Body of pancreas (tissue), 4 donors: ENCODE results near the gene SVEP1. TPM values are rescaled to one million over a fixed set of nuclear protein-coding genes. Genes with fewer than 3 reads are reported as not detected.
"Not testable (repeated sequence)": the region's sequence is repeated elsewhere in the genome, so short reads cannot be mapped to it uniquely, and the experiment has no call there.

Experiments used
- ATAC-seq: fragments of 150-250 bp; one replicate; pipeline ENCODE4 v1.9.1; 2016
- DNase-seq, 4 donors: peaks; one replicate each; pipeline ENCODE4 v3.0.0-alpha.2; 2019
- H3K27ac ChIP-seq, 4 donors: fragments of 200-600 bp; sonication (generic); 1 replicate in 3 of 4; 2 replicates in 1 of 4; pipeline versions ENCODE4 v1.5.1 to v1.6.1; 2016 to 2019; ENCODE audit warnings: mild to moderate bottlenecking in 1 of 4, mixed read lengths in 1 of 4, moderate library complexity in 1 of 4
- H3K27me3 ChIP-seq, 2 donors: fragments of 200-600 bp; sonication (generic); one replicate each; pipeline ENCODE4 v1.6.0; 2016; ENCODE audit warnings: mild to moderate bottlenecking in 1 of 2
- H3K36me3 ChIP-seq, 2 donors: fragments of 200-600 bp; sonication (generic); replicated peaks in 1 of 2; 2 replicates each; pipeline ENCODE4 v1.5.1; 2016; ENCODE audit warnings: low read depth in 2 of 2; ENCODE audit not compliant: insufficient read depth in 1 of 2
- H3K4me1 ChIP-seq: fragments of 200-600 bp; sonication (generic); one replicate; pipeline ENCODE4 v1.6.0; 2016
- H3K4me3 ChIP-seq, 2 donors: fragments of 200-600 bp; sonication (generic); 1 replicate in 1 of 2; 2 replicates in 1 of 2; pipeline ENCODE4 v1.5.1; 2016 to 2019
- H3K9me3 ChIP-seq, 3 donors: fragments of 200-600 bp; sonication (generic); 1 replicate in 2 of 3; 2 replicates in 1 of 3; pipeline ENCODE4 v1.5.1; 2016
- CTCF ChIP-seq, 7 experiments: fragments of 450-650 bp in 4 of 7; fragments of 200-600 bp in 3 of 7; sonication (generic) in 3 of 7; IDR thresholded peaks; one replicate each; pipeline ENCODE4 v1.5.1; 2016 to 2019; ENCODE audit warnings: antibody characterized with exemption in 7 of 7
- POLR2A ChIP-seq, 3 donors: fragments of 450-650 bp; IDR thresholded peaks; one replicate each; pipeline ENCODE4 v1.6.1; 2016; ENCODE audit warnings: antibody characterized with exemption in 3 of 3, mild to moderate bottlenecking in 2 of 3
- WGBS, 2 donors: methylation state at CpG; one replicate each; pipeline ENCODE4 v1.1.5; 2017; 5-methylcytosine and 5-hydroxymethylcytosine counted together
- intact Hi-C: fragments of 100-400 bp; cut with DNase I; formaldehyde crosslinking; loops from one replicate; pipeline ENCODE4 v1.15.1; 2023
- total RNA-seq, 2 donors: library from RNA; depleted of rRNA; stranded (reverse); fragments of >200 nt; gene quantifications; one replicate each; pipeline ENCODE4 v1.1.0, GENCODE V29; 2016

Gene SVEP1
- total RNA-seq, 2 donors from 2014 or later: 23.7 to 34.0 TPM

- Histone ChIP-seq H3K4me3 (no peak overlapping the region), H3K9me3 (no peaks in the 10 kb centered on the region), H3K4me1 (no peaks in the 10 kb centered on the region), H3K36me3 (no peaks in the 10 kb centered on the region), H3K27me3 (no peaks in the 10 kb centered on the region), H3K27ac (no peak overlapping the region)
- TF ChIP-seq POLR2A (IDR thresholded peaks at IDR 0.05) (no peak), CTCF (IDR thresholded peaks at IDR 0.05) (no peak)
- no peak for ATAC-seq
- intact Hi-C loops: no loop called here
- DNase-seq: no peak
- 76 to 85% methylated on average over 5 of the region's 5 CpGs for WGBS, 2 donors
Measured at GRCh38 chr9:110410961-110411360, 168.6 kb downstream of the SVEP1 start.

DNA sequence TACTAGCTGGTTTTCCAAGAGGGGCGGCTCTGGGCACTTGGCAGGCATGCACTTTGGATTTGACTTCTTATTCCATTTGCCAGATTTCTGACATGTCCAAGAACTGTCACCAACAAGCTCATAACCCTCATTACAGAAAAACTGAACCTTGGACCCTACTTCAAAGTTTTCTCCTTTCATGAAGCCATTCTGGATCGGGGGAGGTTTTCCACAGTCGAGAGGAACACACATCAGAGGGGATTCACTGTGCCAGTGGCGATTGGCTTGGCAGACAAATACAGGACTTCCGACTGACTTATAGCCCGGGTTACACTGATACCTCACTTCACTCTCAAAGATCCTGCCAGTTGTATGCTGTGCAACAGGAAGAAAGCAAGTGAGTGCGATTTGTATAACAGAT is 170.9 kb downstream of the SVEP1 start:
- 60 to 70% methylated on average over 7 of the region's 7 CpGs for WGBS, 2 donors
- DNase-seq (no peak), ATAC-seq (no peak)
- Histone ChIP-seq H3K27me3 (no peaks in the 10 kb centered on the region), H3K27ac (no peak overlapping the region), H3K36me3 (no peaks in the 10 kb centered on the region), H3K9me3 (no peaks in the 10 kb centered on the region), H3K4me1 (no peaks in the 10 kb centered on the region), H3K4me3 (no peak overlapping the region)
- intact Hi-C loops: no loop called here
- no peak for TF ChIP-seq CTCF (IDR thresholded peaks at IDR 0.05)
- TF ChIP-seq POLR2A (IDR thresholded peaks at IDR 0.05): no peak

DNA sequence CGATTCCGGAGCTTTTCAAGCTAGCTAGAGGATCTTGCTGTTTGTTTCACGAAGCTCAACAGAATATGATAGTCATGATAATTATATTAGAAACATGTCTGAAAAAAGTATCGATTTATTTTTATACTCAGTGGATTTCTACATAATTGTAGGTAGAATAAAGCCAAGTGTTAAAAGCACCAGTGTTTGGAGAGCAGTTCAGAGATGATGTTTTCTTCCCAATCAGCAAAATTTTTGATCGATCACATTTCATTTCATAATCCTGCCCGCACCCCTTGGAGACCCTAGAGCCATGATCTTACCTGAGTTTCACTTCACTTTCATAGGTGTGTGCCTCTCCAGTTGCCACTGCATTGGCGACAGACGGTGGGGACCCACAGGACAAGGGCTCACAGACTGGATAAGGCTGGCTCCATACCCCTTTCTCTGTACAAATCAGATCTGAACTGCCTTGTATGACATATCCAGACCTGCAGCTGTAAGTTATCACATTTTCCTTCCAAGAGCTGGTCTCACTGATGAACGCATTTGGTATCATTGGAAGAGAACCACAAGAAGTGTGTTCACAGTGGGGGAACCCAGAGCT is 173.6 kb downstream of the SVEP1 start:
- Histone ChIP-seq H3K27ac (no peak overlapping the region), H3K36me3 (no peaks in the 10 kb centered on the region), H3K4me3 (no peak overlapping the region), H3K27me3 (no peaks in the 10 kb centered on the region), H3K9me3 (no peaks in the 10 kb centered on the region), H3K4me1 (no peaks in the 10 kb centered on the region)
- no peak for TF ChIP-seq CTCF (IDR thresholded peaks at IDR 0.05)
- no peak for TF ChIP-seq POLR2A (IDR thresholded peaks at IDR 0.05)
- WGBS, 2 donors: 65 to 79% methylated on average over 9 of the region's 9 CpGs
- DNase-seq: no peak
- intact Hi-C loops: no loop called here
- no peak for ATAC-seq

GRCh38 chr9:110404473-110404872 is 175.1 kb downstream of the SVEP1 start:
- Histone ChIP-seq H3K9me3 (no peaks in the 10 kb centered on the region), H3K4me1 (no peaks in the 10 kb centered on the region), H3K27ac (no peak overlapping the region), H3K4me3 (no peak overlapping the region), H3K27me3 (no peaks in the 10 kb centered on the region), H3K36me3 (no peaks in the 10 kb centered on the region)
- ATAC-seq: no peak
- intact Hi-C loops: no loop called here
- no peak for TF ChIP-seq POLR2A (IDR thresholded peaks at IDR 0.05)
- no peak for TF ChIP-seq CTCF (IDR thresholded peaks at IDR 0.05)
- WGBS, 2 donors: 74 to 75% methylated on average over 4 of the region's 4 CpGs
- no peak for DNase-seq

- intact Hi-C loops: no loop called here
- 80 to 81% methylated on average over 4 of the region's 4 CpGs for WGBS, 2 donors
- DNase-seq: no peak
Measured at GRCh38 chr9:110399983-110400382, 179.6 kb downstream of the SVEP1 start.

DNA sequence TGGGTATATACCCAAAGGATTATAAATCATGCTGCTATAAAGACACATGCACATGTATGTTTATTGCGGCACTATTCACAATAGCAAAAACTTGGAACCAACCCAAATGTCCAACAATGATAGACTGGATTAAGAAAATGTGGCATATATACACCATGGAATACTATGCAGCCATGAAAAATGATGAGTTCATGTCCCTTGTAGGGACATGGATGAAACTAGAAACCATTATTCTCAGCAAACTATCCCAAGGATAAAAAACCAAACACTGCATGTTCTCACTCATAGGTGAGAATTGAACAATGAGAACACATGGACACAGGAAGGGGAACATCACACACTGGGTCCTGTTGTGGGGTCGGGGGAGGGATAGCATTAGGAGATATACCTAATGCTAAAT is 180.5 kb downstream of the SVEP1 start:
- H3K9me3 ChIP-seq, H3K27ac ChIP-seq, H3K4me1 ChIP-seq, DNase-seq, H3K36me3 ChIP-seq, intact Hi-C loops, ATAC-seq, H3K4me3 ChIP-seq, H3K27me3 ChIP-seq: not testable (repeated sequence)
- WGBS, 2 donors: 50 to 63% methylated on average over 2 of the region's 2 CpGs

More at GRCh38 chr9:110399983-110400382, 179.6 kb downstream of the SVEP1 start:
- H3K27me3 ChIP-seq: no peaks in the 10 kb centered on the region
- no peaks in the 10 kb centered on the region for H3K4me1 ChIP-seq
- ATAC-seq: no peak
- no peak overlapping the region for H3K4me3 ChIP-seq
- TF ChIP-seq CTCF (IDR thresholded peaks at IDR 0.05): no peak
- TF ChIP-seq POLR2A (IDR thresholded peaks at IDR 0.05): no peak
- no peaks in the 10 kb centered on the region for H3K9me3 ChIP-seq
- H3K27ac ChIP-seq: no peak overlapping the region
- H3K36me3 ChIP-seq: no peaks in the 10 kb centered on the region
